RWPE1 (cell line): ENCODE measurements around the gene HEMK1.

Experiments used
- CTCF ChIA-PET: fragments of 350-600 bp; sonication (Branson Sonifier 250); formaldehyde crosslinking; extraction: SDS; loops from one replicate; lab custom pipeline; 2021; lab: Yijun Ruan, JAX
- POLR2A ChIA-PET: fragments of 400-600 bp; formaldehyde crosslinking; extraction: SDS; loops from one replicate; lab custom pipeline; 2020; ENCODE audit warnings: antibody characterized with exemption; ENCODE audit not compliant: low non-redundant PET; lab: Yijun Ruan, JAX
- DNase-seq: peaks from one replicate; pipeline ENCODE4 v3.0.0; 2012; ENCODE audit warnings: low spot score
- H3K27ac ChIP-seq: fragments of 450-650 bp; 2 replicates; pipeline ENCODE4 v1.5.1; 2017
- CTCF ChIP-seq: fragments of 450-650 bp; conservative IDR thresholded peaks from 2 replicates; pipeline ENCODE4 v1.5.1; 2017; ENCODE audit warnings: low read depth, mild to moderate bottlenecking

Gene HEMK1

GRCh38 chr3:50599115-50599715, 29.9 kb downstream of the HEMK1 start:
- DNase-seq = no peak
- peak overlapping the region; percentile 99 for H3K27ac ChIP-seq
- POLR2A ChIA-PET = no interaction called here
- CTCF ChIA-PET = no interaction called here
- no peak for TF ChIP-seq CTCF

- CTCF ChIA-PET = no interaction called here
- no peak for TF ChIP-seq CTCF
- POLR2A ChIA-PET = no interaction called here
- no peak for DNase-seq
- peak overlapping the region; percentile 99 for H3K27ac ChIP-seq
These were observed 30.4 kb downstream of the HEMK1 start for GRCh38 chr3:50599716-50600118.

- H3K27ac ChIP-seq = peak overlapping the region; percentile 99
- DNase-seq = no peak
- POLR2A ChIA-PET = no interaction called here
- TF ChIP-seq CTCF = no peak
- CTCF ChIA-PET = no interaction called here
These were observed 30.9 kb downstream of the HEMK1 start for GRCh38 chr3:50600141-50600753.

- ChIA-PET POLR2A (interaction anchor here (0.7 to 1.3 kb wide), 2 partner anchors 9 to 32 kb away, joined by 4 read pairs; partner anchors contain the start of gene HEMK1), CTCF (no interaction called here)
- TF ChIP-seq CTCF = no peak
- peak overlapping the region; percentile 99 for H3K27ac ChIP-seq
- peak; percentile 87 for DNase-seq
These were observed 31.7 kb downstream of the HEMK1 start for GRCh38 chr3:50600841-50601591.

- peak overlapping the region; percentile 99 for H3K27ac ChIP-seq
- no peak for TF ChIP-seq CTCF
- POLR2A ChIA-PET = no interaction called here
- CTCF ChIA-PET = interaction anchor here (1.3 kb wide), 1 partner anchor 13 kb away, joined by 5 read pairs; no protein-coding TSS in a partner anchor
- DNase-seq = no peak
These were observed 33.4 kb downstream of the HEMK1 start for GRCh38 chr3:50602595-50603191.

- no peak for TF ChIP-seq CTCF
- no peak for DNase-seq
- ChIA-PET CTCF (no interaction called here), POLR2A (no interaction called here)
- peak overlapping the region; percentile 99 for H3K27ac ChIP-seq
These were observed 34.2 kb downstream of the HEMK1 start for GRCh38 chr3:50603261-50604109.
